SK-N-SH treated with all-trans-retinoic acid at 6 μM for 48 hours (cell line): ENCODE measurements around the gene DPYD.

Experiments
- ATAC-seq: fragments of 200-7000 bp; cut with Tn5 transposase; 3 replicates; pipeline ENCODE4 v1.9.1; 2020; ENCODE audit warnings: mild to moderate bottlenecking, moderate library complexity
- ARNTL ChIP-seq: fragments of 450-650 bp; formaldehyde crosslinking; IDR thresholded peaks from 2 replicates; pipeline ENCODE4 v1.5.0; 2020; ENCODE audit warnings: low read depth, mild to moderate bottlenecking, moderate library complexity, borderline replicate concordance
- BACH2 ChIP-seq: fragments of 250-450 bp; sonication (Bioruptor Pico); IDR thresholded peaks from 2 replicates; pipeline ENCODE4 v1.9.0; 2021; ENCODE audit warnings: mild to moderate bottlenecking, borderline replicate concordance
- CSDC2 ChIP-seq: fragments of 250-450 bp; sonication (Bioruptor Pico); IDR thresholded peaks from 2 replicates; pipeline ENCODE4 v1.5.0; 2020; ENCODE audit warnings: mild to moderate bottlenecking, moderate library complexity
- CSRNP3 ChIP-seq: fragments of 250-450 bp; sonication (Bioruptor Pico); IDR thresholded peaks from 2 replicates; pipeline ENCODE4 v1.5.1; 2021; ENCODE audit warnings: mild to moderate bottlenecking, moderate library complexity
- ESRRG ChIP-seq: fragments of 250-450 bp; sonication (Bioruptor Pico); IDR thresholded peaks from 2 replicates; pipeline ENCODE4 v1.6.1; 2021; ENCODE audit warnings: mild to moderate bottlenecking
- GLIS3 ChIP-seq: fragments of 250-450 bp; sonication (Bioruptor Pico); IDR thresholded peaks from 2 replicates; pipeline ENCODE4 v1.5.0; 2020; ENCODE audit warnings: mild to moderate bottlenecking, moderate library complexity
- ISL1 ChIP-seq: fragments of 250-450 bp; sonication (Bioruptor Pico); IDR thresholded peaks from 2 replicates; pipeline ENCODE4 v2.1.2; 2022; ENCODE audit warnings: mild to moderate bottlenecking, moderate library complexity
- PATZ1 ChIP-seq: fragments of 250-450 bp; sonication (Bioruptor Pico); IDR thresholded peaks from 2 replicates; pipeline ENCODE4 v1.8.0; 2020; ENCODE audit warnings: mild to moderate bottlenecking, moderate library complexity, borderline replicate concordance
- POU6F1 ChIP-seq: fragments of 250-450 bp; sonication (Bioruptor Pico); IDR thresholded peaks from 2 replicates; pipeline ENCODE4 v1.8.0; 2021; ENCODE audit warnings: low read depth, mild to moderate bottlenecking, moderate library complexity, borderline replicate concordance
- RARB ChIP-seq: fragments of 250-450 bp; sonication (Bioruptor Pico); IDR thresholded peaks from 2 replicates; pipeline ENCODE4 v1.8.0; 2021; ENCODE audit warnings: mild to moderate bottlenecking, moderate library complexity
- SNAI2 ChIP-seq: fragments of 250-450 bp; sonication (Bioruptor Pico); IDR thresholded peaks from 2 replicates; pipeline ENCODE4 v1.5.0; 2020; ENCODE audit warnings: mild to moderate bottlenecking, moderate library complexity
- TCF4 ChIP-seq: fragments of 250-450 bp; sonication (Bioruptor Pico); IDR thresholded peaks from 2 replicates; pipeline ENCODE4 v1.8.0; 2021; ENCODE audit warnings: mild to moderate bottlenecking, moderate library complexity, borderline replicate concordance
- TOX ChIP-seq: fragments of 250-450 bp; sonication (Bioruptor Pico); IDR thresholded peaks from 2 replicates; pipeline ENCODE4 v1.8.0; 2021; ENCODE audit warnings: mild to moderate bottlenecking, moderate library complexity, borderline replicate concordance
- TSHZ2 ChIP-seq: fragments of 250-450 bp; sonication (Bioruptor Pico); IDR thresholded peaks from 2 replicates; pipeline ENCODE4 v1.5.0; 2020; ENCODE audit warnings: mild to moderate bottlenecking, moderate library complexity
- ZC3H10 ChIP-seq: fragments of 250-450 bp; sonication (Bioruptor Pico); IDR thresholded peaks from 2 replicates; pipeline ENCODE4 v1.5.1; 2021; ENCODE audit warnings: mild to moderate bottlenecking, moderate library complexity
- ZFP3 ChIP-seq: fragments of 250-450 bp; sonication (Bioruptor Pico); IDR thresholded peaks from 2 replicates; pipeline ENCODE4 v1.5.0; 2020; ENCODE audit warnings: mild to moderate bottlenecking, moderate library complexity
- ZFP30 ChIP-seq: fragments of 450-650 bp; formaldehyde crosslinking; IDR thresholded peaks from 2 replicates; pipeline ENCODE4 v1.5.0; 2022; ENCODE audit warnings: mild to moderate bottlenecking, moderate library complexity
- ZNF70 ChIP-seq: fragments of 450-650 bp; formaldehyde crosslinking; IDR thresholded peaks from 2 replicates; pipeline ENCODE4 v1.5.0; 2020; ENCODE audit warnings: mild to moderate bottlenecking, moderate library complexity
- ZNF8 ChIP-seq: fragments of 450-650 bp; formaldehyde crosslinking; IDR thresholded peaks from 2 replicates; pipeline ENCODE4 v1.5.0; 2020; ENCODE audit warnings: mild to moderate bottlenecking, moderate library complexity

DPYD gene

GRCh38 chr1:97593192-97593591 lies 327.6 kb downstream of the DPYD start:
- ATAC-seq, result no peak
- no peak for TF ChIP-seq CSRNP3 (CRISPR knock-in tag)
- TF ChIP-seq, all 23 proteins: peak for 0

- no peak for ATAC-seq
- TF ChIP-seq BACH2 (CRISPR knock-in tag) (no peak), ESRRG (no peak), ZC3H10 (CRISPR knock-in tag) (no peak), GLIS3 (CRISPR knock-in tag) (no peak), TCF4 (CRISPR knock-in tag) (no peak), ARNTL (CRISPR knock-in tag) (no peak), POU6F1 (no peak), SNAI2 (CRISPR knock-in tag) (no peak), RARB (CRISPR knock-in tag) (no peak), CSRNP3 (CRISPR knock-in tag) (no peak), PATZ1 (CRISPR knock-in tag) (no peak), TSHZ2 (CRISPR knock-in tag) (no peak), ZNF8 (CRISPR knock-in tag) (no peak), CSDC2 (CRISPR knock-in tag) (no peak), ZFP30 (CRISPR knock-in tag) (no peak)
Observed at GRCh38 chr1:97588772-97589171, 332.1 kb downstream of the DPYD start.

GRCh38 chr1:97581614-97582051 lies 339.2 kb downstream of the DPYD start:
- no peak for ATAC-seq
- TF ChIP-seq TCF4 (CRISPR knock-in tag) (no peak), ARNTL (CRISPR knock-in tag) (no peak), TOX (CRISPR knock-in tag) (no peak), GLIS3 (CRISPR knock-in tag) (no peak), ZNF70 (no peak), SNAI2 (CRISPR knock-in tag) (no peak), PATZ1 (CRISPR knock-in tag) (no peak), ISL1 (CRISPR knock-in tag) (no peak), CSRNP3 (CRISPR knock-in tag) (no peak), ZFP3 (no peak)
